T47D (cell line): ENCODE results near the gene PHLDB1.

Experiments
- DNase-seq, 2 experiments: peaks; one replicate each; pipeline versions ENCODE4 v3.0.0 to v3.0.0-alpha.2; 2011 to 2012; ENCODE audit warnings: low read depth in 1 of 2, low spot score in 1 of 2
- JUND ChIP-seq: IDR thresholded peaks from 2 replicates; pipeline ENCODE4 v1.6.1; 2012; ENCODE audit warnings: low read depth
- in situ Hi-C: cut with HindIII; loops from 2 replicates; pipeline ENCODE4 v1.10.0; 2016; ENCODE audit warnings: low sequenced_read_pairs, low pct_unique_long_range_greater_than_20kb

Gene PHLDB1

DNA sequence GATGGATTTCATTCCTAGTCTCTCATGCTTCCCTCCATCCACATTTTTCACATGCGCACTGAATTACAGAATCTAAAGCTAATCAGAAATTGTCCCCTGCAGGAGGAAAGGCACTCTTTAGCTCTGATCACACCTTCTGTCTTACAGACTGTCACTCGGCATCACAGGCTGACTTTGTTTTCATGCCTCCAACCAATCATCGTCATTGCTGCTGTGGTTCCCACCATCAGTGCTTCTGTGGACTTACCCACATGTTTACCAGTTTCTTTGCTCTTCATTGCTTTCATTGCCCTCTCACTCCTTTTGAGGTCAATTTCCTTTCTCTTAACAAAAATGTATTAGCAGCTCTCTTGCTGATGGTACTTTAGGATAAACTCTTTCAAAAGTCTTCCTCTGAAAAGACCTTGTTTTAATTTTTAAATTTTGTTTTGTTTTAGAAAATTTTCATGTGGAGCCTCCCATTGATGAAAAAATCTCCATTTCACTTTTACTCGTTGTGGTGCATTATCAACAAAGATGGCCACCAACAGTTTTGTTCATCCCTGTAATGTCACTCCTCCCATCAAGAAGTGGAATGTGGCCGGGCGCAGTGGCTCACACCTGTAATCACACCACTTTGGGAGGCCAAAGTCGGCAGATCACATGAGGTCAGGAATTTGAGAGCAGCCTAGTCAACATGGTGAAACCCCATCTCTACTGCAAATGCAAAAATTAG, 92.2 kb downstream of the PHLDB1 start:
- no peak for TF ChIP-seq JUND
- in situ Hi-C loops: no loop called here

GRCh38 chr11:118703563-118704106, 96.2 kb downstream of the PHLDB1 start:
- in situ Hi-C loops: no loop called here
- peak in 1 of 2 experiments; percentile 24 for DNase-seq

More for the DNA sequence above, 92.2 kb downstream of the PHLDB1 start:
- no peak for DNase-seq

GRCh38 chr11:118705111-118705741, 97.8 kb downstream of the PHLDB1 start:
- TF ChIP-seq JUND: no peak
- DNase-seq: no peak
- in situ Hi-C loops: no loop called here

More at GRCh38 chr11:118703563-118704106, 96.2 kb downstream of the PHLDB1 start:
- no peak for TF ChIP-seq JUND

DNA sequence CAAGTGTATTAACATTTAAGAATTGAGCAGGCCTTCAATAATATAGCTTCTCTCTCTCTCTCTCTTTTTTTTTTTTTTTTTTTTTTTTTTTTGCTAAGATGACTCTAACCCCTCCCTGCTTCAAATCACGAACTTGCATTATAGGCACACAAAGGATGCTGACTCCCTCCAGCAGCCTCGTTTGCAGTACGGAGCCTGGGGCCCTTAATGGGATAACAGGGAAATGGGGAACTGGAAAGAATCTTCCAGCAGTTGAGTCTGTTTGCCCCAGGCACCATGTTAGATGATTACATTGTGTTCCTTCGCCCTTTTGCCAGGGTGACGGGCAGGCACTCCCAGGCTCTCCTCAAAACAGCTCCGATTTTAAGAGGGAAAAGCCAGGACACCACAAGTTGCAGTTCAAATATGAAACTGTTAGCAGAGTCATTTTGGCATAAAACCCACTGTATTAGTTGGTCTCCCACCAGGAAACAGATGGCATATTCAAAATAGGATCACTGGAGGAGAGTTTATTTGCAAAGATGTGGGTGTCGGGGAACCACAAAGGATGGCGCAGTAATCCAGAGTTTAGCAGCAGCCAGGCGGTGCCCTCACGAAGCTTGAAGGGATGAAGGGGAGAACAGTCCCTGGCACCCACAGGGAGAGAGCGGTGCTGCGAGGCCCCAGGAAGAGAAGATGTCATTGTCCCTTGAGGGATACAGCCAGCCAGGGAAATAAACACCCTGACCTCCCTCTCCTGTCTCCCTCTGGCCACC, 98.6 kb downstream of the PHLDB1 start:
- no peak for TF ChIP-seq JUND
- DNase-seq: no peak
- in situ Hi-C loops: no loop called here

DNA sequence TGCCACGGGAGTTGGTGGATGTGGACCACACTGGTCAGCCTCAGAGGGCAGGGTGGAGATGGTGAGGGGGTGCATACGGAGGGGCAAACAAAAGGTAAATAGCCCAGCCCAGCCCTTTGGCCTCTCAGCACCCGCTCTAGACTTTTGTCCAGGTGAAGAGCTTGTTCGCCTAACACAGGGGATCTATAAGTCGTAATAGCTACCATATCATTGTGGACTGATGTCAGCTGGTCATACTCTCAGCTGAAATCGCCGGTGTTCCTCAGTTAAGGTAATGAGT, 99.1 kb downstream of the PHLDB1 start:
- in situ Hi-C loops: no loop called here
- TF ChIP-seq JUND: no peak

More for the DNA sequence above, 99.1 kb downstream of the PHLDB1 start:
- DNase-seq: no peak
